Thyroid gland (tissue), 4 donors: Measurements from ENCODE around the gene WNK2. TPM values are rescaled to one million over a fixed set of nuclear protein-coding genes. Genes with fewer than 3 reads are reported as not detected.

Experiments
- DNase-seq, 2 donors: peaks; one replicate each; pipeline ENCODE4 v3.0.0-alpha.2; 2019
- H3K27ac ChIP-seq, 3 donors: fragments of 200-600 bp; sonication (generic); 1 replicate in 2 of 3; 2 replicates in 1 of 3; pipeline ENCODE4 v1.5.1; 2016 to 2019; ENCODE audit warnings: mild to moderate bottlenecking in 1 of 3, moderate library complexity in 1 of 3
- H3K27me3 ChIP-seq: fragments of 200-600 bp; sonication (generic); one replicate; pipeline ENCODE4 v1.5.1; 2019
- H3K36me3 ChIP-seq, 2 donors: fragments of 200-600 bp; sonication (generic); one replicate each; pipeline ENCODE4 v1.5.1; 2016 to 2019
- H3K4me1 ChIP-seq, 2 donors: fragments of 200-600 bp; sonication (generic); one replicate each; pipeline ENCODE4 v1.5.1; 2017 to 2019
- H3K4me3 ChIP-seq, 3 donors: fragments of 200-600 bp; sonication (generic); replicated peaks in 1 of 3; 1 replicate in 2 of 3; 2 replicates in 1 of 3; pipeline ENCODE4 v1.5.1; 2016; ENCODE audit warnings: mild to moderate bottlenecking in 1 of 3
- H3K9me3 ChIP-seq: fragments of 200-600 bp; sonication (generic); one replicate; pipeline ENCODE4 v1.5.1; 2017
- POLR2A ChIP-seq, 2 donors: fragments of 450-650 bp; IDR thresholded peaks; one replicate each; pipeline ENCODE4 v1.6.1; 2017; ENCODE audit warnings: antibody characterized with exemption in 2 of 2, mild to moderate bottlenecking in 2 of 2, moderate library complexity in 1 of 2
- WGBS, 2 donors: methylation state at CpG; one replicate each; pipeline ENCODE4 v1.1.5; 2017; 5-methylcytosine and 5-hydroxymethylcytosine counted together
- intact Hi-C: fragments of 100-400 bp; cut with DNase I; formaldehyde crosslinking; loops from one replicate; pipeline ENCODE4 v1.15.1; 2023
- total RNA-seq, 4 donors: library from RNA; depleted of rRNA; stranded (reverse); fragments of >200 nt; gene quantifications; one replicate each; pipeline ENCODE4 v1.2.3, GENCODE V29; 2016
- TF ChIP-seq, protein P1 (sequence below), 6 experiments: fragments of 200-600 bp in 3 of 6; fragments of 450-650 bp in 3 of 6; sonication (generic) in 3 of 6; IDR thresholded peaks; one replicate each; pipeline ENCODE4 v1.5.1; 2016 to 2019; ENCODE audit warnings: antibody characterized with exemption in 6 of 6, mild to moderate bottlenecking in 2 of 6, inconsistent platforms in 1 of 6, moderate library complexity in 1 of 6

WNK2 gene
- total RNA-seq, 4 donors from 2014 or later = 0.94 to 8.5 (median 8.1) TPM

DNA sequence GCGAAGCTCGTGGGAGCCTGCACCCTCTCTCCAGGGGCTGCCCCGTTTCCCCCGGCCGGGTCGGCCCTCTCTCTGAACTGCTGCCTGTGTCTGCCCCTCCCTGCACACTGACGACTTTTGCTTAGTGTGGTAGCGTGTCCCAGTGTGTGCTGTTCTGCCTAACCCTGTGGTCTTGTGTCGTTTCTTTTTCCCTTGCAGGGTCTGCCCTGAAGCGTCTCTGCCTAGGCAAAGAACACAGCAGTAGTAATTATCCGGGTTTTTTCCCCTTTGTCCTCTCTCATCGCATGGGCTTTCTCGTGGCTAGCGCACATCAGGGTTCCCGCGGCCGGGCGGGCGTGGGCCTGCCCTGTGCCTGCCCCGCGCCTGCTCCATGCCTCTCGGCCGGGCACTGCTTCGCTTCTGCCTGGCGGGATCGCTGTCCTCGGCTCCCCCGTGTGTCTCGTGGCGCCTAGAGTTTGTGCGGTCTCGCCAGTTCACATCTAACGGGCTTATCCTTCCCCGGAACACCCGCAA, 122.7 kb downstream of the WNK2 start:
- 93 to 95% methylated on average over 35 of the region's 35 CpGs for WGBS, 2 donors
- H3K36me3 ChIP-seq = no peaks in the 10 kb centered on the region
- H3K27ac ChIP-seq = no peak overlapping the region
- no peaks in the 10 kb centered on the region for H3K9me3 ChIP-seq
- DNase-seq = no peak
- no peaks in the 10 kb centered on the region for H3K4me1 ChIP-seq
- no peak for TF ChIP-seq POLR2A (IDR thresholded peaks at IDR 0.05)
- TF ChIP-seq, protein P1, sequence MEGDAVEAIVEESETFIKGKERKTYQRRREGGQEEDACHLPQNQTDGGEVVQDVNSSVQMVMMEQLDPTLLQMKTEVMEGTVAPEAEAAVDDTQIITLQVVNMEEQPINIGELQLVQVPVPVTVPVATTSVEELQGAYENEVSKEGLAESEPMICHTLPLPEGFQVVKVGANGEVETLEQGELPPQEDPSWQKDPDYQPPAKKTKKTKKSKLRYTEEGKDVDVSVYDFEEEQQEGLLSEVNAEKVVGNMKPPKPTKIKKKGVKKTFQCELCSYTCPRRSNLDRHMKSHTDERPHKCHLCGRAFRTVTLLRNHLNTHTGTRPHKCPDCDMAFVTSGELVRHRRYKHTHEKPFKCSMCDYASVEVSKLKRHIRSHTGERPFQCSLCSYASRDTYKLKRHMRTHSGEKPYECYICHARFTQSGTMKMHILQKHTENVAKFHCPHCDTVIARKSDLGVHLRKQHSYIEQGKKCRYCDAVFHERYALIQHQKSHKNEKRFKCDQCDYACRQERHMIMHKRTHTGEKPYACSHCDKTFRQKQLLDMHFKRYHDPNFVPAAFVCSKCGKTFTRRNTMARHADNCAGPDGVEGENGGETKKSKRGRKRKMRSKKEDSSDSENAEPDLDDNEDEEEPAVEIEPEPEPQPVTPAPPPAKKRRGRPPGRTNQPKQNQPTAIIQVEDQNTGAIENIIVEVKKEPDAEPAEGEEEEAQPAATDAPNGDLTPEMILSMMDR (IDR thresholded peaks at IDR 0.05) = no peak
- intact Hi-C loops = no loop called here
- no peaks in the 10 kb centered on the region for H3K27me3 ChIP-seq
- no peak overlapping the region for H3K4me3 ChIP-seq

DNA sequence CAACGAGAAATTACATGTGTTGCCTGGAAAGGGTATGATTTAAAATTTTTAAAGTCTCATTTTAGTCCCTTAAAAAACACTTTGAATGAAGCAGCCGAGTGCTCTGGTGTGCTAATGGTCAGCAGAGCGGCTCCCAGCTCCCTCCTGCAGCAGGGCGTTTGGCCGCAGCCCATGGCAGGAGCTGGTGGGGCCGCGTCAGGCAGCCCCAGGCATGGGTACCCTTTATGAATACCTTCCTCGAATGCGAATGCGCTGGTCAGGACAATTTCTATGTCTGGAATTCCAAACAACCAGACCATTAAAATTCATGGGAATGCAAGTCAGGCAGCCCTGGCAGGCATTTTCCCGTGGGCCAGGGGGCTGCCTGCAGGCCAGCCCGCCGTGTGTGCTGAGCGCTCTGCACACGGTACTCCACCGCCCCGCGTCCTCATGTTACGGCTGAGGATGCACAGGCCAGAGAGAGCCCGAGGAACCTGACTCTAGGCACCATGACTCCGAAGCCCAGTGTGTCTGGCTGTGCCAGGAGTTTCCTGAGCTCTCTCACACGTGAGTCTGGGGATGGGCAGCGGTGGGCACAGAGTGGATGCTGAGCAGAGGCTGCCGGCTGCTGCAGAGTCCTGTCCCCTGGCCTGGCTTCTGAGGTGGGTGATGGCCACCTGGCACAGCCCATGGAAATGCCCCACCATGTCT, 123.7 kb downstream of the WNK2 start:
- intact Hi-C loops = no loop called here

DNA sequence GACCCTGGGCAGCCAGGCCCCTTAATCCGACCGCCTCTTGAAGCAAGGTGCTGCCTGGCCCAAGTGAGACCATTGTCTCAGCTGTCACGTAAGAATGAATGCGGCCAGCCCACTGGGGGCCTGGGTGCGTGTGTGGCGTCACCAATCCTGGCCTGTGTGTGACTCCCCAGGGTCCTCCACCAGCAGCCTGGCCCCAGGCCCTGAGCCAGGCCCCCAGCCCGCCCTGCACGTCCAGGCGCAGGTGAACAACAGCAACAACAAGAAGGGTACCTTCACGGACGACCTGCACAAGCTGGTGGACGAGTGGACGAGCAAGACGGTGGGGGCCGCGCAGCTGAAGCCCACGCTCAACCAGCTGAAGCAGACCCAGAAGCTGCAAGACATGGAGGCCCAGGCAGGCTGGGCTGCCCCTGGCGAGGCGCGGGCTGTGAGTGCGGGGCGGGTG, 124.2 kb downstream of the WNK2 start:
- Histone ChIP-seq H3K36me3 (no peaks in the 10 kb centered on the region), H3K4me1 (no peaks in the 10 kb centered on the region), H3K4me3 (no peak overlapping the region), H3K27me3 (no peaks in the 10 kb centered on the region), H3K9me3 (no peaks in the 10 kb centered on the region), H3K27ac (no peak overlapping the region)
- no peak for DNase-seq
- TF ChIP-seq POLR2A (IDR thresholded peaks at IDR 0.05) = no peak
- TF ChIP-seq, protein P1 (IDR thresholded peaks at IDR 0.05) = no peak
- WGBS, 2 donors = 88 to 100% methylated on average over 2 to 17 of the region's 22 CpGs
- intact Hi-C loops = no loop called here

More for the DNA sequence above, 123.7 kb downstream of the WNK2 start:
- Histone ChIP-seq H3K27ac (no peak overlapping the region), H3K9me3 (no peaks in the 10 kb centered on the region), H3K27me3 (no peaks in the 10 kb centered on the region), H3K4me1 (no peaks in the 10 kb centered on the region), H3K4me3 (no peak overlapping the region), H3K36me3 (no peaks in the 10 kb centered on the region)
- 92 to 93% methylated on average over 19 of the region's 24 CpGs for WGBS, 2 donors
- no peak for DNase-seq
- no peak for TF ChIP-seq POLR2A (IDR thresholded peaks at IDR 0.05)
- TF ChIP-seq, protein P1 (IDR thresholded peaks at IDR 0.05) = no peak

DNA sequence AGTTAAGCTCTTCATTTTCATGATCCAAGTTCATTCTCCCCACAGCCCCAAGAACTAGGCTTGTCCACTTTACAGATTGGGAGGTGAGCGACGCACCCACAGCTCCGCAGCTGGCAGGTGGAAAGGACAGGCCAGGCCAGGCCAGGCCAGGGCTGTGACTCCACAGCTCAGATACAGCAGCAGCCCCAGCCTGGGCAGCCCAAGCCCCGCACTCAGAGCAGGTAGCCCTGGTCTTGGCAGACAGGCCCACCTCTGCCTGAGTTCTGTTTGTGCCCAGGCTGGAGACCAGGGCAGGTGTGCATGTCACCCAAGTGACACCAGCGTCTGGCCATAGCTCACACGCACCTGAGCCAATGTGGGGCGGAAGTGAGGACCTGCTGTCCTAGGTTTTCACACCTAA, 124.7 kb downstream of the WNK2 start:
- 95 to 100% methylated on average over 3 to 7 of the region's 7 CpGs for WGBS, 2 donors
- Histone ChIP-seq H3K4me1 (no peaks in the 10 kb centered on the region), H3K27me3 (no peaks in the 10 kb centered on the region), H3K36me3 (no peaks in the 10 kb centered on the region), H3K9me3 (no peaks in the 10 kb centered on the region), H3K27ac (no peak overlapping the region), H3K4me3 (no peak overlapping the region)
- DNase-seq = no peak
- intact Hi-C loops = no loop called here
- TF ChIP-seq, protein P1 (IDR thresholded peaks at IDR 0.05) = no peak
- no peak for TF ChIP-seq POLR2A (IDR thresholded peaks at IDR 0.05)

DNA sequence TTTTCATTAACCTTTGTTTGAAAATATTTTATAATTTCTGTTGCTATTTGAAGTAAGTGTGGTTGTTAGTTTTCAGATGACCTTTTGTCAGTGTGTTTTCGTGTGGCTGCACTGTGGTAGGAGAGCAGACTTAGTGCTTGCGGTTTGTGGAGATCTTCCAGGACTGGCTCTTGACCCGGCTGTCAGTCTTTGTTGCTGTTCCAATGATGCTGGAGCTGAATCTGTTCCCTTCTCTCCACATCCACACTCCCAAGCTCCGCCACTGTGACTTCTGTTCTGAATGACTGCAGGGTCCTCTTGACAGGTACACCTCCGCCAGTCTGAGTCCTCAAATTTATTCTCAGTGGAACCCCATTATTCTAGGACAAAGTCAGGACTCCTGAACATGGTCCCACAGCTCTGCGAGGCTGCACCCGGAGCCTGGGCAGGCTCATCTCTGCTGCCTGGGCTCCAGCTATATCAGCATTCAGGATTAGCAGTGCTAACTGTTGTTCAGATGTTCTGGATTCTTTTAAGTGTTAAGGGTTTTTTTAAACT, 126.0 kb downstream of the WNK2 start:
- no peak overlapping the region for H3K27ac ChIP-seq
- TF ChIP-seq, protein P1 (IDR thresholded peaks at IDR 0.05) = no peak
- TF ChIP-seq POLR2A (IDR thresholded peaks at IDR 0.05) = no peak
- no peaks in the 10 kb centered on the region for H3K36me3 ChIP-seq
- H3K4me1 ChIP-seq = no peaks in the 10 kb centered on the region
- no peak for DNase-seq
- no peak overlapping the region for H3K4me3 ChIP-seq
- no peaks in the 10 kb centered on the region for H3K27me3 ChIP-seq
- WGBS, 2 donors = 92% methylated on average over 7 of the region's 7 CpGs
- H3K9me3 ChIP-seq = no peaks in the 10 kb centered on the region
- intact Hi-C loops = no loop called here
